GM12878 (cell line): ENCODE results near the gene FGGY. TPM values are rescaled to one million over a fixed set of nuclear protein-coding genes. Genes with fewer than 3 reads are reported as not detected.
A peak's percentile ranks its signal among the peaks of the same experiment; 100 is the strongest.

Source experiments
- ATAC-seq: fragments of 200-7000 bp; cut with Tn5 transposase; 3 replicates; pipeline ENCODE4 v1.9.1; 2020; ENCODE audit warnings: mild to moderate bottlenecking, moderate library complexity
- BruUV-seq: library from RNA; stranded (reverse); fragments of 400-500 nt; replicated peaks from 2 replicates; lab custom pipeline; 2021; lab: Mats Ljungman, UMichigan
- CTCF ChIA-PET: fragments of 300-600 bp; sonication (Branson Sonifier 250); formaldehyde crosslinking; extraction: SDS; loops from one replicate; lab custom pipeline; 2021; ENCODE audit warnings: inconsistent platforms; lab: Yijun Ruan, JAX
- POLR2A ChIA-PET: fragments of 350-600 bp; formaldehyde crosslinking; extraction: SDS; loops from one replicate; lab custom pipeline; 2021; ENCODE audit warnings: inconsistent platforms; lab: Charles Lee
- RAD21 ChIA-PET: fragments of 300-600 bp; sonication (Branson Sonifier 250); formaldehyde crosslinking; loops from one replicate; lab custom pipeline; 2023; ENCODE audit warnings: antibody characterized with exemption; ENCODE audit not compliant: unreplicated experiment; lab: Charles Lee
- SMC1A ChIA-PET: fragments of 300-600 bp; sonication (Branson Sonifier 250); formaldehyde crosslinking; loops from one replicate; lab custom pipeline; 2023; ENCODE audit not compliant: unreplicated experiment, uncharacterized antibody; lab: Charles Lee
- DNase-seq: peaks from one replicate; pipeline ENCODE4 v3.0.0-alpha.2; 2011; ENCODE audit warnings: low read depth, low spot score
- FAIRE-seq: peaks from 3 replicates; lab custom pipeline; 2011; peaks lifted over from hg19 to GRCh38; lab: Jason Lieb, UNC
- H2AFZ ChIP-seq: 2 replicates; pipeline ENCODE4 v1.6.0; 2011; ENCODE audit warnings: low read depth, low read length, control low read depth; ENCODE audit not compliant: control insufficient read depth
- H3K27ac ChIP-seq: 2 replicates; pipeline ENCODE4 v1.5.1; 2011; ENCODE audit warnings: control low read depth; ENCODE audit not compliant: control insufficient read depth, insufficient read depth
- H3K27me3 ChIP-seq, 2 experiments: replicated peaks in 1 of 2; 2 replicates each; pipeline versions ENCODE4 v1.6.0 to v1.6.1; 2011; ENCODE audit warnings: low read length in 1 of 2; ENCODE audit not compliant: control insufficient read depth in 2 of 2, insufficient read depth in 2 of 2
- H3K36me3 ChIP-seq, 2 experiments: 2 replicates each; pipeline ENCODE4 v1.5.1; 2011; ENCODE audit warnings: low read length in 1 of 2; ENCODE audit not compliant: control insufficient read depth in 2 of 2, insufficient read depth in 2 of 2
- H3K4me1 ChIP-seq: 2 replicates; pipeline ENCODE4 v1.6.1; 2011; ENCODE audit warnings: mild to moderate bottlenecking, low read length, moderate library complexity, mixed read lengths; ENCODE audit not compliant: control insufficient read depth, insufficient read depth
- H3K4me2 ChIP-seq: 2 replicates; pipeline ENCODE4 v1.6.0; 2011; ENCODE audit warnings: control low read depth; ENCODE audit not compliant: control insufficient read depth, insufficient read depth
- H3K4me3 ChIP-seq: fragments of 200-600 bp; sonication (generic); 2 replicates; pipeline ENCODE4 v1.5.1; 2016
- H3K79me2 ChIP-seq: 2 replicates; pipeline ENCODE4 v1.6.0; 2011; ENCODE audit warnings: low read length; ENCODE audit not compliant: control insufficient read depth, insufficient read depth
- H3K9ac ChIP-seq: 2 replicates; pipeline ENCODE4 v1.8.0; 2011; ENCODE audit warnings: low read length, control low read depth, mixed read lengths; ENCODE audit not compliant: control insufficient read depth, insufficient read depth
- H3K9me3 ChIP-seq: replicated peaks from 3 replicates; pipeline ENCODE4 v1.5.1; 2011; ENCODE audit warnings: mild to moderate bottlenecking, low read length; ENCODE audit not compliant: control insufficient read depth, insufficient read depth
- H4K20me1 ChIP-seq: 2 replicates; pipeline ENCODE4 v1.6.0; 2011; ENCODE audit not compliant: control insufficient read depth, insufficient read depth
- BRCA1 ChIP-seq: IDR thresholded peaks from 2 replicates; pipeline ENCODE4 v1.6.1; 2011; ENCODE audit warnings: low read depth, low read length, improper control_type of control experiment
- CHD1 ChIP-seq: IDR thresholded peaks from 2 replicates; pipeline ENCODE4 v1.6.1; 2012; ENCODE audit warnings: low read depth, low read length, improper control_type of control experiment
- EGR1 ChIP-seq, 2 experiments: IDR thresholded peaks; 1 replicate in 1 of 2; 2 replicates in 1 of 2; pipeline ENCODE4 v1.6.1; 2011 to 2012; ENCODE audit warnings: low read depth in 2 of 2, low read length in 2 of 2, borderline replicate concordance in 1 of 2, mild to moderate bottlenecking in 1 of 2, moderate library complexity in 1 of 2
- MLLT1 ChIP-seq: fragments of 450-650 bp; IDR thresholded peaks from 2 replicates; pipeline ENCODE4 v1.6.1; 2016; ENCODE audit warnings: mild to moderate bottlenecking
- NBN ChIP-seq: fragments of 450-650 bp; IDR thresholded peaks from 2 replicates; pipeline ENCODE4 v1.6.1; 2016
- NR2C2 ChIP-seq: IDR thresholded peaks from 2 replicates; pipeline ENCODE4 v1.6.1; 2011; ENCODE audit warnings: borderline replicate concordance, low read depth; ENCODE audit not compliant: control insufficient read depth, insufficient read length
- POU2F2 ChIP-seq: IDR thresholded peaks from 3 replicates; pipeline ENCODE4 v1.6.1; 2011; ENCODE audit warnings: low read depth, mild to moderate bottlenecking, low read length, borderline replicate concordance
- RCOR1 ChIP-seq: conservative IDR thresholded peaks from 2 replicates; pipeline ENCODE4 v1.6.1; 2012; ENCODE audit warnings: low read depth, low read length, improper control_type of control experiment
- REST ChIP-seq: IDR thresholded peaks from 2 replicates; pipeline ENCODE4 v1.6.1; 2012; ENCODE audit warnings: mild to moderate bottlenecking, low read depth, low read length
- TARDBP ChIP-seq: IDR thresholded peaks from 2 replicates; pipeline ENCODE4 v1.6.1; 2016; ENCODE audit warnings: borderline replicate concordance
- TCF3 ChIP-seq: IDR thresholded peaks from 2 replicates; pipeline ENCODE4 v1.6.1; 2012; ENCODE audit warnings: low read depth, mild to moderate bottlenecking, low read length, borderline replicate concordance; ENCODE audit not compliant: insufficient read depth
- ZSCAN29 ChIP-seq: fragments of 450-650 bp; IDR thresholded peaks from 2 replicates; pipeline ENCODE4 v1.6.1; 2017; ENCODE audit warnings: mild to moderate bottlenecking, moderate library complexity
- whole genome bisulfite sequencing: methylation state at CpG from one replicate; pipeline ENCODE4 v1.1.6; 2016; ENCODE audit warnings: low lambda C conversion rate; ENCODE audit not compliant: insufficient replicate concordance, insufficient coverage; ENCODE audit errors: missing lambda C conversion rate; 5-methylcytosine and 5-hydroxymethylcytosine counted together
- in situ Hi-C: fragments of 300-500 bp; cut with MboI; formaldehyde crosslinking; loops from 9 replicates; pipeline ENCODE4 v1.14.3; 2018; ENCODE audit warnings: mixed read lengths
- intact Hi-C: fragments of 100-400 bp; cut with micrococcal nuclease; formaldehyde crosslinking; loops from one replicate; pipeline ENCODE4 v1.14.2; 2022; ENCODE audit not compliant: unreplicated experiment
- polyA plus RNA-seq, 11 experiments: library from polyadenylated mRNA; depleted of rRNA in 4 of 11; unstranded in 6 of 11; stranded (reverse) in 5 of 11; fragments of >200 nt; fragmentation: Nextera tagmentation in 4 of 11; fragmentation: Illumina TruSeq in 1 of 11; extraction: Ambion mirVana in 4 of 11; extraction: Trizol in 1 of 11; gene quantifications; 1 replicate in 1 of 11; 2 replicates in 10 of 11; pipeline versions ENCODE4 v1.2.1 to v1.2.3, GENCODE V29; 2011 to 2016; ENCODE audit warnings: inconsistent platforms in 2 of 11, missing spikeins in 2 of 11, low read depth in 1 of 11
- total RNA-seq, 4 experiments: library from RNA; depleted of rRNA in 3 of 4; stranded (reverse); fragments of >200 nt in 3 of 4; fragmentation: Illumina TruSeq in 1 of 4; extraction: Trizol in 1 of 4; gene quantifications; 2 replicates each; pipeline versions ENCODE4 v1.2.1 to v1.2.3, GENCODE V29; 2013 to 2021

The FGGY gene
- total and polyA plus RNA-seq, 10 of the 15 experiments (the other 5 are each of a cell fraction or from before 2014, with no cell fraction given): 6.2 to 11.9 (median 7.5) TPM

- TF ChIP-seq REST (no peak), TCF3 (no peak), TARDBP (no peak), NR2C2 (no peak), RCOR1 (no peak)
Measured at GRCh38 chr1:59560807-59561450, 264.0 kb downstream of the FGGY start (continued).

DNA sequence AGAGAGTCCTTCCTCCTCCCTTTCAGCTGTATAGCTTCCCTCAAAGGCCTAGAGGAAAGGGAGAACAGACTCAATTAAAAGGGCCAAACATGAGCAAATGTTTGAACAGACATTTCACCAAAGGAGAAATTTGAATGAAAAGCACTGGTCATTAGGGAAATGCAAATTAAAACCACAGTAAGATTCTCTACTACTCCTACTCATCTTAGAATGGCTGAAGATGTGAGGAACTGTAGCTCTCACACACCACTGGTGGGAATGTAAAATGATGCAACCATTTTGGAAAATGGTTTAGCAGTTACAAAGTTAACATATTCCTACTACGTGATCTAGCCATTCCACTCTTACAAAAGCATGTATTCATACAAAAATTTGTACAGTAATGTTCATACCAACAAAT lies 264.9 kb downstream of the FGGY start:
- intact Hi-C loops: no loop called here
- H2AFZ ChIP-seq: no peak overlapping the region
- peak; percentile 51; the same call in 1 of the 3 replicates for TF ChIP-seq POU2F2
- no peak for TF ChIP-seq CHD1
- TF ChIP-seq MLLT1: no peak
- no peak for TF ChIP-seq NBN
- TF ChIP-seq EGR1 (IDR thresholded peaks at IDR 0.05; ENCODE audit: borderline replicate concordance in 1 of 2, low read depth in 2 of 2, low read length in 2 of 2): no peak
- TF ChIP-seq BRCA1: no peak
- TF ChIP-seq ZSCAN29: no peak
- 0 out of 2 replicates have a peak, but pooled peaks cover 4% of the 10 kb centered on the region for H3K4me1 ChIP-seq
- H3K79me2 ChIP-seq: no peaks in the 10 kb centered on the region
- FAIRE-seq: no peak
- H3K36me3 ChIP-seq: no peaks in the 10 kb centered on the region
- CTCF ChIA-PET: interaction anchor here (1.7 to 2.0 kb wide), 2 partner anchors 9 to 136 kb away, joined by 6 to 7 read pairs; no protein-coding TSS in a partner anchor
- no peak for DNase-seq
- 58% methylated on average over 1 of the region's 1 CpG for WGBS
- ATAC-seq: no peak
- RAD21 ChIA-PET: no interaction called here
- H3K4me2 ChIP-seq: no peak overlapping the region
- no peak overlapping the region for H3K9ac ChIP-seq
- SMC1A ChIA-PET: interaction anchor here (0.6 to 1.8 kb wide), 6 partner anchors 10 to 639 kb away, joined by 3 to 5 read pairs (median 4); no protein-coding TSS in a partner anchor
- H3K27me3 ChIP-seq: no peaks in the 10 kb centered on the region
- no peak overlapping the region for H3K4me3 ChIP-seq
- POLR2A ChIA-PET: no interaction called here
- BruUV-seq: no TSS peak
- H3K9me3 ChIP-seq: peaks cover 2% of the 10 kb centered on the region
- H3K27ac ChIP-seq: no peak overlapping the region
- H4K20me1 ChIP-seq: no peaks in the 10 kb centered on the region
- in situ Hi-C loops: no loop called here
